ENCODE results near the gene EPHB3.

Gene EPHB3

GRCh38 chr3:184543843-184544512 is 17.6 kb upstream of the EPHB3 start:
- peak; percentile 83 to 85 for DNase-seq

- no peak for DNase-seq
These were observed 17.1 kb upstream of the EPHB3 start for GRCh38 chr3:184544513-184544861.

DNA sequence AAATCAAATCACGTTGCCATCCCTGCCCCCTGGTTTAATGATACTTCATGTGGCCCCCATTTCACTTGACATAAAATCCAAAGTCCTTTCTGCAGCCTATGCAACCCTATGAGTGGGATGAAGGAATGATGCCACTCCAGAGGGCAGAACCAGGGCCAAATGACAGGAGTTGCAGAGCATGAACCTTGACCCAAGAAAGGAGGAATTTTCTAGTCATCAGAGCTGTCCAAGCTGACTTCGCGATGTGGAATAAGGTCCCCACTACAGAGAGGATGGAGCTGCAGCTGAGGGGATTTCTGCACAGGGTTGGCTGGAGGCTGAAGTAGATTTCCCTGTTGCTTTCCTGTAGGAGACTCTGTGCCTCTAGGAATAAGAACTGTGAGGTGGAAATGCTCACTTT is 15.8 kb upstream of the EPHB3 start:
- no peak for DNase-seq

DNA sequence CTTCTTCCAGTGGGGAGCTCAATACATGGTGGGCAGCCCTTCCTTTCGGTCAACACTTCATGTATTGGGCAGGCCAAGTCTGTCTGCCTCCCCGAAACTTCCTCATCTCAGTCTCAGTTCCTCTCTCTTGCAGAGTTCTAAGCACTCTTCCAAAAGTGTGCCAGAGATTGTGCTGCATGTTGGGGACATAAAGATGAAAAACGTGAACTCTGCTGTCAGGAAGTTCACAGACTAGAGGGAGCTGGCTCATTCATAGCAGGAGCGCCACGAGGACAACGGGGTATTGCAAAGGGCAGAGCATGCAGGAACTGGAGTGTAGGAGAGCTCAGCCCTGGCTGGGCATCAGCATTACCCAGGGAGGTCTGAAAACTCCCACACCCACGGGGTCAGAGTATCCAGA is 15.3 kb upstream of the EPHB3 start:
- DNase-seq: no peak

DNA sequence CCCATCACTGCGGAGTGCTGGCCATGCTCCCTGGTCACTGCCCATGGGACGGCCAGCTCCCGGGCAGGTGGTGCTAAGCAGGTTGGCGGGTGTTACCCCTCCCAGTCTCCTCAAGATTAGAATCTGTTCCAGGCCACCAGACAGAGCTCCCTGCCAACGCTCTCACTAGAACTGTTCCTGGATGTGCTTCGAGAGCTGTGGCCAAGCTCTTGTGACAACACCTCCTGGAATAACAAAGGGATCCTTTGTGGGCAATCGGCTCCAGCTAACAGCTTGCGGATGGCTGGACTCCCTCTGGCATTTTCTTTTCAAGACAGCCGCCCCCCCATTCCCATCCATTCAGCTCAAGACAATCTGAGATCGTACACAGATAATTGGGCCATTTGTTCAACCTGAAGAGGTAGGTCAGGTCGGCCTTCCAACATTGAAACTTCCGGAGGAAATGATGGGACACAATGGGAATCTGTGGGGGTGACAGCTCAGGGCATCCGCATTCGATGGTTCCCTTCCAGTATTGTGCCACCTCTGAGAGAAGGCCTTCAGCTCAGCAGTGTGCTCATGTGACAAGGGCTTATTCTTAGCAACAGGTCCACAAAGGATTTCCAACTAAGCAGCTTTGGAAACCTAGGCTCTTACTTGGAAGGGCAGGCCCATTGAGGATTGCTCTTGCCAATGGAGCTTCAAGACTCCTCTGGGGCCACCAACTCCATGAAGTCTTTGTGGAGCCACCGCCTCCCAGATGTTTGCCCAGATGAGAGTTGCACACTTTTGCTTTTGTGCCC is 11.6 kb upstream of the EPHB3 start:
- no peak for DNase-seq

DNA sequence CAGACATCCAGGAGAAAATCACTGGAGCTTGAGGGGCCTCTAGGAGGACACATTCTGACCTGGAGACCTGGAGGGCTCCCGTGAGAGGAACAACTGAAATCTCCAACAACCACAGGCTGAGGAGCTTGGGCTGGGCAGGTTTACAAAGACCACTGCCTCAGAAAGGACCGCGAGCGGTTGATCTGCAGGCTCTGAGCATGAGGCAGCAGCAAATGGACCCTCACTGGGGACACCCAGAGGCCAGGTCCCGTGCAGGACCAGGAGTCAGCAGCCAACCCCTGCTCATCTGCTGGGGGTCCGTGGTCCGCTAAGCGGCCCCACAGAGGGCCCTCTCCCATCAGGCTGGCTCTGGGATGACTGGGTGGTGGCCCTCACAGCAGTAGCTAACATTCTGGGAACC is 10.5 kb upstream of the EPHB3 start:
- no peak for DNase-seq

DNA sequence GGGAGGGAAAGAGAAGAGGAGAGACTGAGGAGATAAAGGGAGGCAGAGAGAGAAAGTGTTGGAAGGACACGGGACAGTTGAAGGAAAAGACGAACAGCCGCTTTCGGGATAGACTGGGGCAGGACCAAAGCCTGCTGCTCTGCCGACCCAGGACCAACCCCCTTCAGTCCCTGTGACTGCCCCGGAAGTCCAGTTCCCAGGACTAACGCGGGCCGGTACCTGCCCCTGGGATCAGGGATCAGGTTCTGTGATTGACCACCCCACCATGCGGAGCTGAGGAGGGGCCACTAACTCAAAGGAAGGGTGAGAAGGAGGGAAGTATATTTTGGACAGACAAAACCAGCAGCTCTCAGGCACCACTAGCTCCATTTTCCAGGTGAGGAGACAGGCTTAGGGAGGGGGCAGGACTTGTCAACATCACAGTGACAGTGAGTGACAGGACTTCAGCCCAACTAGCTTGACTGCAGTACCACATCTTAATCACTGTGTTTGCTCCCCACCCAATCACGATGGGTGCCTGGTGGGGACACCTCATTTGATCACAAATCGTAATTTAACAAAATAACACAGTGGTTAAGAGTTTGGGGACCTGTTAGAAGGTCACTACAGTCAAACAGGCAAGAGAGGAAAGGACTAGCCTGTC is 9.8 kb upstream of the EPHB3 start:
- no peak for DNase-seq

DNA sequence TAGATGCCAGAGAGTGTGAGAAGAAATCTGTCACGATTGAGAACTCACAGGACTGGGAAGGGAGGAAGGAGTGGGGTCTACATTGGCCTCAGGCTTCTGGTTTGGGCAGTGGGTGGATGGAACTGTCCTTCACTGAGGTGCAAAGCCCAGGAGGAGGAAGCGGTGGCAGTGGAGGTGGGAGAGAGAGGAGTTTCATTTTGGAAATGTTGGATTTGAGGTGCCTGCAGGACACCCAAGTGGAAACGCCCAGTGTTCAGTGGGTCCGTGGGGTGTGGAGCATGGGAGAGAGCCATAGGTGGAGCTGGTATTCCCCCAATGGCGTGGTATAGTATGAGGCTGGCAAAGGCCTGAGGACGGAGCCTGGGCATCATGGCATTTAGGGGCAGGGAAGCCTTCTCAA is 9.3 kb upstream of the EPHB3 start:
- DNase-seq: no peak

DNA sequence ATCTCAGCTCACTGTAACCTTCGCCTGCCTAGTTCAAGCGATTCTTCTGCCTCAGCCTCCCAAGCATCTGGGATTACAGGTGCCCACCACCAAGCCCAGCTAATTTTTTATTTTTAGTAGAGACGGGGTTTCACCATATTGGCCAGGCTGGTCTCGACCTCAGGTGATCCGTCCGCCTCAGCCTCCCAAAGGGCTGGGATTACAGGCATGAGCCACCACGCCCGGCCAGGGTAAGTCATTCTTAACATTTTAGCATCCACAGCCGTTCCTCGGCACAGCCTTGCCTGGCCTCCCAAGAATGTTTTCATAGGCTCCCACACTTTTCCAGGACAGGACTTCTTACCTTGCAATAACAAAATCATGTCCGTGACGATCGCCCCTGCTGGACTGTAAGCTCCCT is 8.7 kb upstream of the EPHB3 start:
- DNase-seq: no peak

GRCh38 chr3:184553385-184553784 is 8.2 kb upstream of the EPHB3 start:
- DNase-seq: no peak

GRCh38 chr3:184554461-184554860 is 7.1 kb upstream of the EPHB3 start:
- DNase-seq: no peak

DNA sequence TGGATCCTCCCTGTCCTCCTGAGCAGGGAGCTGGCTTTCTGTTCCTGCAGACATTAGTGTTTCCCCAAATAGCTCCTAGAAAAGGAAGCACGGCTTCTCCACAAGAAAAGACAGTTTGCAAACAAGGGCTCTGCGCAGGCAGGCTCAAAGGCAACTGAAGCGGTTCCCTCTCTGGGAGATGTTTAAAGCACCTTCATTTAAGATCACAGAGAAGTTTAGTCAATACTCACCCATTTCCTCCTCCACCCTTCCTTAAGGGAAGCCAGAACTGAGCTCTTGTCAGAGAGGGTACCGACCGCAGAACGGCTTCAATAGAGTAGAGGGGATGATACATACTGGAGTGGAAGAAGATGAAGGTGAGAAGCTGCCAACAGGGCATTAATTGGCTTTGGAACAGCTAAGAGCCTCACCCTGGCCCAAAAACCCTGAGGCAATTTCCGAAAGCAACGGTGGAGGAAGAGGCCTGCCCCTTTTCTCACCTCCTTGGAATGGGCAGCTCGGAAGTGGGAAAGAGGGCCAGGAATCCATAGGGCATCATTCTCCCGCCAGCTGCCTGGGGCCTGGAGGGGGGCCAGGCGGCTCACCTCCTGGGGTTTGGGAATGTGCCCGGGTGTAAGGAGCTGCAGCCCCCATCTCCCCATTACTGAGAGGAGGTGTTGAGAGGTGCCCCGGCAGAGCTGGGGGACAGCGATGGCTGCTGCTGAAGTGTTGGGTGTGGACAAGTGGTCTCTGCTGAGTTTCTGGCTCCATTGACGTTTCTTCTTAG is 4.8 kb upstream of the EPHB3 start:
- DNase-seq: no peak

- no peak for DNase-seq
These were observed 4.1 kb upstream of the EPHB3 start for GRCh38 chr3:184557348-184557950.

- DNase-seq: no peak
These were observed 2.9 kb upstream of the EPHB3 start for GRCh38 chr3:184558726-184559125.

DNA sequence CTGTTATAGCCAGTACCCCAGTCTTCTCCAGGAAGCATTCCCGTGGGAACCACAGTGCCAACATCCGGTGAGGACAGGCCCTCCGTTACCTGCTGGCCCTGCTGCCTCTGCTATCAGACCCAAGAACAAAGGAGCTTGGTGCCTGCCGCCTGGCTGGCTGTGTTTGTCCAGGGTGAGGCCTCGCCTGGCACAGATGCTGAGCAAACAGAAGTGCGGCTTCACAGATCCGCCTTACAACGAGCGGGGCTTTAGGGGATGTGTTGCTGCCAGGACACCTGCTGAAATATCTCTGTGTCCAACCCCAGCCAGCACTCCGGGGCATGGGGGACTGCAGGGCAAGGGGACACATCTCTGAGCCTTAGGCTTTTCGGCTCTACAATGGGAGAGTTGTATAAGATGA is 2.2 kb upstream of the EPHB3 start:
- DNase-seq: no peak

DNA sequence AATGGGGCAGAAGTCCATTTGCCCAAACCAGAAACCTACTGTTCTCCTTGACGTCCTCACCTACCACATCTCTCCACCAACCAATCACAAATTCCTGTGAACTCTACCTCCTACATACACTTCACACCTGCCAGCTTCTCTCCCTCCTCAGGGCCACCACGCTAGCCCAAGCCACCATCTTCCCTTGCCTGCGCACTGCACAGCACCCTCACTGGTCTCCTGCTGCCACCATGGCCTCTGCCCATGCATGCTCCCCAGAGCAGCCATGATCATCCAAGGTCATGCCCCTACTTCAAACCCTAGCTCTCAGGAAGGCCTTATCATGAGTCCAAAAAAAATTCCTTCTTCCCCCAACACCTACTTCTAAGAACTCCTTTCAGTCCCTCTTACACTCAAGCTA is 1.1 kb upstream of the EPHB3 start:
- no peak for DNase-seq

GRCh38 chr3:184561913-184562877 is 610 bp downstream of the EPHB3 start:
- no peak for DNase-seq

- peak in 1 of 2 experiments; percentile 15 for DNase-seq
These were observed 1.4 kb downstream of the EPHB3 start for GRCh38 chr3:184562878-184563560.

DNA sequence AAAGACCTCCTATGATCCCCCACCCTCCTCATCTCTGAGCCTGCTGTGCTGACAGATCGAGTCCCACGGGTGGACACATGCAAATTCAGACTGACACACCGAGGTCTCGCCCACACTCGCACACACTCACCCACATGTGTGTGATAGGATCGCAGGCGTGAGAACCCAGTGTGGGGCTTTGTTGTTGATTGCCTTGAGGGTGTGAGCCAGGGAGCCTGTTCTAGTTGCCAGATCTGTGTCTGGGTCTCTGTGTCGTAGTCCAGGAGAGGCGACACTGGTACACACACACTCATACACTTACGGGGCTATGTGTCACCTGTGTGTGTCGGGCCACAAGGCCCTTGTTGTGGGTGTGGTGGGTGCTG is 2.0 kb downstream of the EPHB3 start:
- DNase-seq: no peak

GRCh38 chr3:184563941-184564684 is 2.5 kb downstream of the EPHB3 start:
- DNase-seq: no peak
